ENCODE results near the gene HNRNPA2B1.

HNRNPA2B1 gene

DNA sequence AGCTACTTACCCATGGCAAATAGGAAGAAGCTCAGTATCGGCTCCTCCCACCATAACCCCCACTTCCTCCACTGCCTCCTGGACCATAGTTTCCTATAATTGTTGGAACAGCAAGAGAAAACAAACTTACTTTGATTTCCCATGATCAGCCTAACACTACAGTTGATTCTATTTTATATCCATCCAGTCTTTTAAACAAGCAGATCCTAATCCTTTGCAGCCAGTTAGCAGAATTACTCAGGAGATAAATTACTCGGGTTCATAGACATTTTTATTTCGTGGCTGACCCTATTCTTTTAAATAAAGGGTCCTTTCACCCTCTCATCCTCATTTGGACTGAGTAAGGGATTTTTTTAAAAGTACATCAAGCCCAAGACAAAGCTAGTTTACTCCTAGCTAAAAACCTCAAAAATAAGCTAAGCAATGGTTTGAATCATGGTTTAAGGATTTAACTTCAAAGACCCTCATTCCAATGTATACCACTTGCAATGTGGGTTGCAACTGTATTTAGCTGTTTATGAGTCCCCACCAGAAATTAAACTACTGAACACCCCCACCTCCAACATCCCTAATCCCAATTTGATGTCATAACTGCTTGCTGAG lies 8.0 kb downstream of the HNRNPA2B1 start:
- no peak overlapping the region for H3K4me3 ChIP-seq (ENCODE audit: low read depth, low read length)
- TF ChIP-seq, protein P1, sequence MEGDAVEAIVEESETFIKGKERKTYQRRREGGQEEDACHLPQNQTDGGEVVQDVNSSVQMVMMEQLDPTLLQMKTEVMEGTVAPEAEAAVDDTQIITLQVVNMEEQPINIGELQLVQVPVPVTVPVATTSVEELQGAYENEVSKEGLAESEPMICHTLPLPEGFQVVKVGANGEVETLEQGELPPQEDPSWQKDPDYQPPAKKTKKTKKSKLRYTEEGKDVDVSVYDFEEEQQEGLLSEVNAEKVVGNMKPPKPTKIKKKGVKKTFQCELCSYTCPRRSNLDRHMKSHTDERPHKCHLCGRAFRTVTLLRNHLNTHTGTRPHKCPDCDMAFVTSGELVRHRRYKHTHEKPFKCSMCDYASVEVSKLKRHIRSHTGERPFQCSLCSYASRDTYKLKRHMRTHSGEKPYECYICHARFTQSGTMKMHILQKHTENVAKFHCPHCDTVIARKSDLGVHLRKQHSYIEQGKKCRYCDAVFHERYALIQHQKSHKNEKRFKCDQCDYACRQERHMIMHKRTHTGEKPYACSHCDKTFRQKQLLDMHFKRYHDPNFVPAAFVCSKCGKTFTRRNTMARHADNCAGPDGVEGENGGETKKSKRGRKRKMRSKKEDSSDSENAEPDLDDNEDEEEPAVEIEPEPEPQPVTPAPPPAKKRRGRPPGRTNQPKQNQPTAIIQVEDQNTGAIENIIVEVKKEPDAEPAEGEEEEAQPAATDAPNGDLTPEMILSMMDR (conservative IDR thresholded peaks at IDR 0.05; ENCODE audit: low read depth, low read length): no peak
- DNase-seq (ENCODE audit: low read depth): no peak

GRCh38 chr7:26191974-26192479 lies 8.5 kb downstream of the HNRNPA2B1 start:
- H3K4me3 ChIP-seq (ENCODE audit: low read depth, low read length): no peak overlapping the region
- TF ChIP-seq, protein P1 (conservative IDR thresholded peaks at IDR 0.05; ENCODE audit: low read depth, low read length): no peak
- DNase-seq (ENCODE audit: low read depth): no peak

DNA sequence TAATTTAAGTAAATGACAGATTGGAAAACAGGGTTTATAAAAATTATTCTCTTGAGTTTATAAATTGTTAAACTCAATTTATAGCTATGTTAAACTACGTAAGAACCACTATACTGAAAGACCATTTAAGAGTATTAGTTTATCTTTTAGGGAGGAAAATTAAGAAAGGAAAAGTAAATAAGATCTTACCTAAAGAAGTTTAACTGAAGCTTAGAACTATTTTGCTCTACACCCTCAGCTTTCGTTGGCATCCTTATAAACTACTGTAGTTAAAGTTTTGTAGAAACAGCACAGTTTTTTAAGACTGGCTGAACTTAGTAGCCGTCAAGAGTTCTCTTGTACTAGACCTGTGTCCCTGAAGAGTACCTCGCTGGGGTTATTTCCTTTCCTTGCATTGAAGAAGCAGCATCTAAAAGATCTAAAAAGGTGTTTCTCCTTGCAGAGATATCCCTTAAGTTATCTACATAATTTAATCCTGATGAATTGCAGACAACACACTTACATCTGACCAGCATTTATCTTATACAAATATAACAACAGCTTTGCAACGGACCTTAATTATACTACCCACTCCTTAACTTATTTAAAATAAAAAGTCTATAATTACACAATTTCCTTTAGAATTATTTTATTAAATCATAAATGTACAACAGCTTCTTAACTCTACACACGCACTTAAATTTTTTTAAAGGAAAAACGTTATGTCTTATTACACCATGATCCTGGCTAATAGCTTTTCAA lies 9.1 kb downstream of the HNRNPA2B1 start:
- TF ChIP-seq, protein P1 (conservative IDR thresholded peaks at IDR 0.05; ENCODE audit: low read depth, low read length): no peak
- H3K4me3 ChIP-seq (ENCODE audit: low read depth, low read length): no peak overlapping the region
- DNase-seq (ENCODE audit: low read depth): no peak

- TF ChIP-seq, protein P1 (conservative IDR thresholded peaks at IDR 0.05; ENCODE audit: low read depth, low read length): no peak
- no peak for DNase-seq (ENCODE audit: low read depth)
- H3K4me3 ChIP-seq (ENCODE audit: low read depth, low read length): no peak overlapping the region
Observed at GRCh38 chr7:26190417-26190869, 10.1 kb downstream of the HNRNPA2B1 start.

DNA sequence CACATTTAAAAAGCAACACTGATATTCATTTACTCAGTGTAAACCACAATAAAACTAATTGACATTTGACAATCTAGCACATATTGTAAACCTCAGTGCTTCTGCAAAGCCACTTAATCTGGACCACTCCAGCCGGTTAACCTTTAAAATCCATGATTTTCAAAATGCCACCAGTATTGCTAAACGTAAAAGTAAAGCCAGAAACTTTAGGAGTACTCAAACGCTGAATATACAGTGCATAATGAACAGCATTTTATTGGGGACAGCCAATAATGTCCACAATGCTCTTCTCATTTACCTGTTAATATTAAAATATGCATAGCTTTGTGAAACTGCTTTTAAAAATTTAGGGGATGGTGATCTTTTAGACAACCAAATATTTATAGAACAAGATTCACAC lies 10.8 kb downstream of the HNRNPA2B1 start:
- TF ChIP-seq, protein P1 (conservative IDR thresholded peaks at IDR 0.05; ENCODE audit: low read depth, low read length): no peak

DNA sequence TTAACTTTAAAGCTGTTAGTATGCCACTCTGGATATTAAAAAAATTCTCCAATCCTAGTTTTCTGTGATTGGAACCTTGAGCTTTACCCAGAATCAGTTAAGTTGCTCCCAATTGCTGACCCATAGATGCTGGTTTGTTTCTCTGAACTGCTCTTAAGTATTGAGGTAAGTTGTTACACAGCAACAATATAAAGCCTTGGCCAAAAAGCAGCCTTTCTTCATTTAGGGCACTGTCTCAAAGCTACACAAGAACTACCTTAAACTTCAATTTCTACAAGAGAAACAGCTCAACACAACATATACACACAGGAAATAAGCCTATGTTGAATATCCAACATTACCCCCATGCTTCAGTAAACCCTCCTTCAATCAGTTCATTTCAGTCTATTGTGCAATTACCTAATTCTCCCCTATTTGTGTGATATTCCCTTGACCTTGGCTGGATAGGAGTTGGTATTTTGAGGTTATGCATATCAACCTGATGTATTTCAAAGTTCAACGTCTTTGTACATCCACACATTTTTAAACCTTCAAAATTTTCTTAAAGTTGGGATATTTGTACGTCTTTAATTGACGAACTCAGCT lies 11.5 kb downstream of the HNRNPA2B1 start:
- no peak for DNase-seq (ENCODE audit: low read depth)
- no peak overlapping the region for H3K4me3 ChIP-seq (ENCODE audit: low read depth, low read length)
- TF ChIP-seq, protein P1 (conservative IDR thresholded peaks at IDR 0.05; ENCODE audit: low read depth, low read length): no peak

More for the DNA sequence above, 10.8 kb downstream of the HNRNPA2B1 start:
- no peak overlapping the region for H3K4me3 ChIP-seq (ENCODE audit: low read depth, low read length)
- no peak for DNase-seq (ENCODE audit: low read depth)
